PFSK-1 (cell line): ENCODE measurements around the gene ZFAND3.

Experiments used
- POLR2AphosphoS5 ChIP-seq: IDR thresholded peaks from 2 replicates; pipeline ENCODE4 v1.6.1; 2012; ENCODE audit warnings: low read depth, mild to moderate bottlenecking, control low read depth, low read length, moderate library complexity
- REST ChIP-seq, 2 experiments: IDR thresholded peaks; 2 replicates each; pipeline versions ENCODE4 v1.6.1 to v1.8.0; 2011 to 2012; ENCODE audit warnings: low read depth in 2 of 2, low read length in 2 of 2, control low read depth in 1 of 2, inconsistent platforms in 1 of 2, mild to moderate bottlenecking in 1 of 2, moderate library complexity in 1 of 2; ENCODE audit not compliant: insufficient read depth in 1 of 2

GRCh38 chr6:38146021-38146733, 326.6 kb downstream of the ZFAND3 start:
- TF ChIP-seq POLR2AphosphoS5 (no peak), REST (IDR thresholded peaks at IDR 0.05; ENCODE audit: insufficient read depth in 1 of 2, low read depth in 2 of 2, low read length in 2 of 2) (no peak)
